ENCODE measurements around the gene EVA1B. TPM values are rescaled to one million over a fixed set of nuclear protein-coding genes. Genes with fewer than 3 reads are reported as not detected.

EVA1B gene
- total and polyA plus RNA-seq, 2 of the 13 experiments (the other 11 are each of a cell fraction or from before 2014, with no cell fraction given): 3.9 to 6.6 TPM

- peak; percentile 57; the same call in 1 of the 2 replicates for TF ChIP-seq TRAFD1 (CRISPR knock-in tag; IDR thresholded peaks at IDR 0.05; ENCODE audit: borderline replicate concordance)
- peak; percentile 73; the same call in 1 of the 2 replicates for TF ChIP-seq ZNF343 (CRISPR knock-in tag; IDR thresholded peaks at IDR 0.05)
- TF ChIP-seq RXRB (CRISPR knock-in tag; IDR thresholded peaks at IDR 0.05; ENCODE audit: borderline replicate concordance): peak; percentile 30; the same call in 1 of the 2 replicates
- peak; percentile 82 for TF ChIP-seq PHF8 (CRISPR knock-in tag; IDR thresholded peaks at IDR 0.05)
- peak; percentile 79 for TF ChIP-seq CBX1 (IDR thresholded peaks at IDR 0.05; ENCODE audit: low read depth)
- TF ChIP-seq THAP11 (CRISPR knock-in tag; IDR thresholded peaks at IDR 0.05): peak; percentile 44; the same call in 1 of the 2 replicates
- TF ChIP-seq ZBTB39 (CRISPR knock-in tag; IDR thresholded peaks at IDR 0.05): no peak; the same call in 1 of the 2 replicates
- peak; percentile 27; the same call in 1 of the 2 replicates for TF ChIP-seq ZBTB33 (CRISPR knock-in tag; IDR thresholded peaks at IDR 0.05)
- no peak for TF ChIP-seq ZNF24 (IDR thresholded peaks at IDR 0.05)
- TF ChIP-seq ZNF883 (CRISPR knock-in tag; IDR thresholded peaks at IDR 0.05; ENCODE audit: not compliant biosample characterization): peak; percentile 35
- TF ChIP-seq MYC (CRISPR knock-in tag; IDR thresholded peaks at IDR 0.05; ENCODE audit: borderline replicate concordance): peak; percentile 6; the same call in 1 of the 2 replicates
- TF ChIP-seq ZNF331 (CRISPR knock-in tag; IDR thresholded peaks at IDR 0.05): peak; percentile 52; the same call in 1 of the 2 replicates
- no peak for TF ChIP-seq ZNF7 (CRISPR knock-in tag; IDR thresholded peaks at IDR 0.05)
- 0 out of 2 replicates have a peak, but pooled peaks have one; percentile 10 for TF ChIP-seq ZNF891 (CRISPR knock-in tag; IDR thresholded peaks at IDR 0.05)
- 0 out of 2 replicates have a peak, but pooled peaks have one; percentile 55 for TF ChIP-seq TFDP2 (CRISPR knock-in tag; IDR thresholded peaks at IDR 0.05)
- no peak for TF ChIP-seq ZSCAN30 (CRISPR knock-in tag; IDR thresholded peaks at IDR 0.05)
- peak; percentile 78; the same call in 1 of the 2 replicates for TF ChIP-seq ZNF788 (CRISPR knock-in tag; IDR thresholded peaks at IDR 0.05; ENCODE audit: borderline replicate concordance)
- TF ChIP-seq FOSL1 (CRISPR knock-in tag; IDR thresholded peaks at IDR 0.05; ENCODE audit: borderline replicate concordance): no peak
- TF ChIP-seq SRSF1 (optimal IDR thresholded peaks at IDR 0.05; ENCODE audit: low read depth, low read length): peak; percentile 25
- TF ChIP-seq ZNF232 (CRISPR knock-in tag; IDR thresholded peaks at IDR 0.05; ENCODE audit: borderline replicate concordance): 0 out of 2 replicates have a peak, but pooled peaks have one; percentile 27
- 0 out of 2 replicates have a peak, but pooled peaks have one; percentile 6 for TF ChIP-seq ZNF501 (CRISPR knock-in tag; IDR thresholded peaks at IDR 0.05)
- TF ChIP-seq SRY (CRISPR knock-in tag; IDR thresholded peaks at IDR 0.05): peak; percentile 37; the same call in 1 of the 2 replicates
- 0 out of 2 replicates have a peak, but pooled peaks have one; percentile 10 for TF ChIP-seq SOX5 (CRISPR knock-in tag; IDR thresholded peaks at IDR 0.05; ENCODE audit: borderline replicate concordance)
Observed at GRCh38 chr1:36306902-36307456, 16.5 kb downstream of the EVA1B start (continued).
